ENCODE results near the gene CLIP1. TPM values are rescaled to one million over a fixed set of nuclear protein-coding genes. Genes with fewer than 3 reads are reported as not detected.

CLIP1 gene
- total and polyA plus RNA-seq, 8 donors = 16.0 to 133 (median 75.9) TPM

DNA sequence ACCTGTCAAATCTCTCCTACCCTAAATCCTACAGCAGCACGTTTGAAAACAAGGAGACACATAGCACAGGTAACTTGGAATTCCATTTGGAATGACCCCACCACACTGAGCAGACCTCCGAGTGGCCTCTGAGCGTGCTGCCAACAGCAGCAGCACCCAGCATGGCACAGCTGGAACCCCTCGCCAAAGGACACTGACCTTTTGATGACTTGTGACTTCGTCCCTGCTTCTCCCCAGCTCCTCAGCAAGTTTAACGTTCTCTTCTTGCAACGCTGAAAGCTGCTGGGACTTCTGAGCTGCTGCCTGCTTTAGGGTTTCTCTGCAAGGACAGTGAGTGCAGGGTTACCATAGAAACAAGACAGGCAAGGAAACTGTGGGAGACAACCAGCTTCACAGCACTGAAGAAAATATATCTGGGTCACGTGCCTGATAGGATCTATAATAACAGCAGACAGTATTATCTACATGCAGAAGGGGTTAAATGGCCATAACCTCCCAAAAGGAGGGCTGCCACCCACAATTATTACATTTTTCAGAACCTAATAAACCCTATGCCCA is 112.8 kb downstream of the CLIP1 start:
- H3K36me3 ChIP-seq = peaks cover 17 to 96% (median 87%) of the 10 kb centered on the region in 4 donors
- no peak for DNase-seq
- no peak overlapping the region for H3K4me3 ChIP-seq
- H3K27ac ChIP-seq = no peak overlapping the region
- no peaks in the 10 kb centered on the region for H3K4me1 ChIP-seq
- TF ChIP-seq EP300 (IDR thresholded peaks at IDR 0.05) (no peak), POLR2AphosphoS5 (IDR thresholded peaks at IDR 0.05) (no peak)
- H3K27me3 ChIP-seq = no peaks in the 10 kb centered on the region
- 82 to 86% (median 85%) methylated on average over 8 of the region's 8 CpGs for WGBS, 5 donors
- no peaks in the 10 kb centered on the region for H3K9me3 ChIP-seq
- intact Hi-C loops (cut with DNase I; ENCODE audit: low total_unique reads) = no loop called here

DNA sequence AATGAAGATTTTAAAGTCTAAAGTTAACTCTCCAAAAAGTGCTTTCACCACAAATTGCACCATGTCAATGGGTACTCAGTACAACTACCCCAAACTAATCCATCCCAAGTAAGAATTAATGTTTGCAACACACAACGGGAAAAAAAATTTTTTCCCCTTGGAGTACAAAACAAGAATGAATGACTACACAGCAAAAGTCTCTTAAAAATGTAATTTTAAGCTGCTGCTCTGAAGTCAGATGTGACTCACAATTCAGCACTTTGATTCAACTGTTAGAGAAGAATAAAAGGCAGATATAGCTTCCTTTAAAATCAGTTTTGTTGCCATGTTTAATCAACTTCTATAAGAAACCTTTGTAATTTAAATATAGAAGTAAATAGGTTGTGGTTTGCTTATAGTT is 113.7 kb downstream of the CLIP1 start:
- no peak for DNase-seq
- intact Hi-C loops (cut with DNase I; ENCODE audit: low total_unique reads) = no loop called here
- no peaks in the 10 kb centered on the region for H3K27me3 ChIP-seq
- no peak for TF ChIP-seq POLR2A (IDR thresholded peaks at IDR 0.05)
- TF ChIP-seq, protein P1, sequence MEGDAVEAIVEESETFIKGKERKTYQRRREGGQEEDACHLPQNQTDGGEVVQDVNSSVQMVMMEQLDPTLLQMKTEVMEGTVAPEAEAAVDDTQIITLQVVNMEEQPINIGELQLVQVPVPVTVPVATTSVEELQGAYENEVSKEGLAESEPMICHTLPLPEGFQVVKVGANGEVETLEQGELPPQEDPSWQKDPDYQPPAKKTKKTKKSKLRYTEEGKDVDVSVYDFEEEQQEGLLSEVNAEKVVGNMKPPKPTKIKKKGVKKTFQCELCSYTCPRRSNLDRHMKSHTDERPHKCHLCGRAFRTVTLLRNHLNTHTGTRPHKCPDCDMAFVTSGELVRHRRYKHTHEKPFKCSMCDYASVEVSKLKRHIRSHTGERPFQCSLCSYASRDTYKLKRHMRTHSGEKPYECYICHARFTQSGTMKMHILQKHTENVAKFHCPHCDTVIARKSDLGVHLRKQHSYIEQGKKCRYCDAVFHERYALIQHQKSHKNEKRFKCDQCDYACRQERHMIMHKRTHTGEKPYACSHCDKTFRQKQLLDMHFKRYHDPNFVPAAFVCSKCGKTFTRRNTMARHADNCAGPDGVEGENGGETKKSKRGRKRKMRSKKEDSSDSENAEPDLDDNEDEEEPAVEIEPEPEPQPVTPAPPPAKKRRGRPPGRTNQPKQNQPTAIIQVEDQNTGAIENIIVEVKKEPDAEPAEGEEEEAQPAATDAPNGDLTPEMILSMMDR (IDR thresholded peaks at IDR 0.05) = no peak
- no peak for TF ChIP-seq POLR2AphosphoS5 (IDR thresholded peaks at IDR 0.05)
- TF ChIP-seq EP300 (IDR thresholded peaks at IDR 0.05) = no peak
- no peaks in the 10 kb centered on the region for H3K4me1 ChIP-seq
- no peak overlapping the region for H3K4me3 ChIP-seq
- no peak overlapping the region for H3K27ac ChIP-seq
- 92 to 97% (median 95%) methylated on average over 1 of the region's 1 CpG for WGBS, 5 donors
- H3K36me3 ChIP-seq = peaks cover 22 to 96% (median 87%) of the 10 kb centered on the region in 4 donors
- H3K9me3 ChIP-seq = no peaks in the 10 kb centered on the region

DNA sequence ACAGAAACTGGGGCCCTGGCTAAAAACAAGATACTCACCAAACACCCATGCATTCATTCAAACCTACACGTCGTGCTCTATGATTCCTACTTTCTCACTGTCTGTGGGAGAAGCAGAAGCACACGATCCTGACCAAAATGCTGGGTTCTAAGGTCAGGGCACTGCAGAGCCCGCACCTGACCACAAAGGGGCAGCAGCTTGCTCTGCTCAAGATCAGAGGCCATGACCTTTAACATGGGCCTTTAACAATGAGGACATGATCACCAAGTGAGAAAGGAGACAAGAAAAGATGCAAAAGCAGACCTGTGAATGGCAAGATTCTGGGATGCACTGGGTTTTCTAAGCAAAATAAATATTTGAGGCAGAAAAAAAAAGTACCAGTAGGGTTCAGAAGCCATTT is 116.1 kb downstream of the CLIP1 start:
- WGBS, 5 donors = 70 to 78% (median 73%) methylated on average over 4 of the region's 4 CpGs
- no peak for TF ChIP-seq POLR2AphosphoS5 (IDR thresholded peaks at IDR 0.05)
- TF ChIP-seq EP300 (IDR thresholded peaks at IDR 0.05) = no peak
- TF ChIP-seq, protein P1 (IDR thresholded peaks at IDR 0.05) = no peak
- TF ChIP-seq POLR2A (IDR thresholded peaks at IDR 0.05) = no peak
- H3K4me3 ChIP-seq = no peak overlapping the region
- H3K4me1 ChIP-seq = no peaks in the 10 kb centered on the region
- H3K27ac ChIP-seq = no peak overlapping the region
- intact Hi-C loops (cut with DNase I; ENCODE audit: low total_unique reads) = no loop called here
- no peaks in the 10 kb centered on the region for H3K9me3 ChIP-seq
- DNase-seq = no peak
- peaks cover 26 to 96% (median 91%) of the 10 kb centered on the region in 4 donors for H3K36me3 ChIP-seq
- H3K27me3 ChIP-seq = no peaks in the 10 kb centered on the region

DNA sequence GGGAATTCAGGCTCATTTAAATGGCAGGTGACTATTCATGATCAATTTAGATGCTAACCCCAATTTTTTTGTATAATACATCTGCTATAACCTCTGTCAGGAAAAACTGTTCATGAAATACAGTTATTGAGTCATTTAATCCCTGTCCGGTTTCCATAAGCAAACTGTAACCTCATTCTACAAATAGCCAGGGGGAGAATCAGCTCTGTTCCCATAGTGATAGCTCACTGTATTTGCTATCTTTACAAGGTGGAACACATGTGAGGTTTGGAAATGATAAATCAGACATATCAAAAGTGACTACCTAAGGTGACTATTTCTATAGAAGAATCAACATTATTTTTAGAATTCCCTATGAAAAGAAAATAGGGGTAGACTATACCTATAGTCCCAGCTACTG is 117.5 kb downstream of the CLIP1 start:
- Histone ChIP-seq H3K27ac (no peak overlapping the region), H3K27me3 (no peaks in the 10 kb centered on the region), H3K4me1 (no peaks in the 10 kb centered on the region), H3K36me3 (peaks cover 28 to 94% (median 93%) of the 10 kb centered on the region in 4 donors), H3K4me3 (no peak overlapping the region), H3K9me3 (no peaks in the 10 kb centered on the region)
- intact Hi-C loops (cut with DNase I; ENCODE audit: low total_unique reads) = no loop called here
- DNase-seq = no peak
- TF ChIP-seq, protein P1 (IDR thresholded peaks at IDR 0.05) = no peak
- TF ChIP-seq POLR2AphosphoS5 (IDR thresholded peaks at IDR 0.05) (no peak), POLR2A (IDR thresholded peaks at IDR 0.05) (no peak), EP300 (IDR thresholded peaks at IDR 0.05) (no peak)
- 67 to 88% (median 85%) methylated on average over 1 of the region's 1 CpG for WGBS, 5 donors

DNA sequence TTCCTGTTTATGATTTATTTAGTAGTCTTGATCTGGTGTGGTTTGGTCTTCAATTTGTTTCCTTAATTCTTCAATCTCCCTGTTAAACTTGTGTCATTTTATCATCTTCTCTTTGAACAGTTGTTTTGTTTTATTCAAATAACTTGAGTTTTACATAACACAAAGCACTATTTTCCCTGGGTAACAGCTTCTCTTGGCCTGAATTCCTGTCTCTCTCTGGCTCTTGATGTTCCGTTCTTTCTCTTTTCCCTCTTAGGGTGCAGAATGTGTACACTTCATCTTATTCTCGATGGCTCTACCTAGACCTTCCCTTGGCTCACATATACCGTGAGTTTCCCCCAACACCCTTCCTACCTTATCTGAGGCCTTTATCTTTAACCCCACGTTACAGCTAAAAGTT is 119.4 kb downstream of the CLIP1 start:
- Histone ChIP-seq H3K9me3 (no peaks in the 10 kb centered on the region), H3K4me3 (no peak overlapping the region), H3K36me3 (peaks cover 23 to 94% (median 92%) of the 10 kb centered on the region in 4 donors), H3K4me1 (no peaks in the 10 kb centered on the region), H3K27ac (no peak overlapping the region), H3K27me3 (no peaks in the 10 kb centered on the region)
- WGBS, 5 donors = 64 to 72% (median 67%) methylated on average over 4 of the region's 4 CpGs
- TF ChIP-seq POLR2A (IDR thresholded peaks at IDR 0.05) (no peak), POLR2AphosphoS5 (IDR thresholded peaks at IDR 0.05) (no peak), EP300 (IDR thresholded peaks at IDR 0.05) (no peak)
- TF ChIP-seq, protein P1 (IDR thresholded peaks at IDR 0.05) = no peak
- intact Hi-C loops (cut with DNase I; ENCODE audit: low total_unique reads) = no loop called here
- DNase-seq = no peak
